ENCODE results near the gene LHFPL2. TPM values are rescaled to one million over a fixed set of nuclear protein-coding genes. Genes with fewer than 3 reads are reported as not detected.
A peak's percentile ranks its signal among the peaks of the same experiment; 100 is the strongest.

The LHFPL2 gene
- total and polyA plus RNA-seq, 4 donors = 6.5 to 49.4 (median 47.7) TPM

- no peak for TF ChIP-seq CTCF (IDR thresholded peaks at IDR 0.05; ENCODE audit: control extremely low read depth, extremely low read depth)
Measured at GRCh38 chr5:78592735-78593386, 55.7 kb downstream of the LHFPL2 start.

DNA sequence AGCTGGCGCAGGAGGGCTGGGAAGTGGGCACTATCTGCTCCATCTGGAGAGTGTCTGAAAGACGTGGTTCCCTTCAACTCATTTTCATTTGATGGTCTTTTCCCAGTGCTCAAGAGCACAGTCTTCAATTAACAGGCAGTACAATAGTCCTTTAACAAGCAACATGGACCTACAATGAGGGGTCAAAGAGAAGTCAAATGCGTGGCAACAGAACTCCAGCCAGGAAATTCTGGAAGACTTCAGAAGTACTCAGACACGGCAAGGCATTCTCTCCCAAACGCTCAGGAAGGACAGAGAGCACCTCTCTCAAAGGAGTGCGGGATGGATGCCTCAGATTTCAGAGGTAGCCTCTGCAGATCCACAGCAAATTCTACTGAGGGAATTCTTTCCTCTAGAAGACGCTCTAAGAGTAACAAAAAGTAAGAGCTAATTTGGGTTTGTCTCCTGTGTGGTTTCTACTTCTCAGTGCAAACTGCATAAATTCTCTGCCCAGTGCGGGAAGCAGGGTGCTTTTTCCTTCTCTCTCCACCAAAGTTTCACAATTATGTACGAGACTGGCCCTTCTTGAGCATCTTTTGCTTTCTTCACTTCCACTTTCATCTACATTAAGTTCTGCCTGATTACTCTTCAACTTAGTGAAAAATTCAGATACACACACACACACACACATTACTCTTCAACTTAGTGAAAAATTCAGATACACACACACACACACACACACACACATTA is 56.4 kb downstream of the LHFPL2 start:
- Histone ChIP-seq H3K36me3 (ENCODE audit: control insufficient read depth in 4 of 4, insufficient read depth in 4 of 4, low read length in 4 of 4) (no peaks in the 10 kb centered on the region), H3K27me3 (ENCODE audit: control insufficient read depth in 3 of 3, insufficient read depth in 3 of 3, low read length in 2 of 3) (no peaks in the 10 kb centered on the region), H3K9me3 (ENCODE audit: control insufficient read depth in 4 of 4, insufficient read depth in 3 of 4, low read length in 3 of 4) (no peaks in the 10 kb centered on the region), H3K4me1 (ENCODE audit: control insufficient read depth in 5 of 5, insufficient read depth in 5 of 5, low read length in 5 of 5) (peaks cover 9 to 35% (median 31%) of the 10 kb centered on the region in 5 donors), H3K4me3 (no peak overlapping the region), H3K9ac (ENCODE audit: insufficient read depth in 1 of 2, low read length in 2 of 2) (no peak overlapping the region), H3K27ac (ENCODE audit: low read depth in 1 of 2, low read length in 1 of 2) (peak overlapping the region in 1 of 2 donors; percentile 1)
- no peak for ATAC-seq (ENCODE audit: insufficient read depth, low FRiP score)
- no peak for TF ChIP-seq CTCF (IDR thresholded peaks at IDR 0.05; ENCODE audit: control extremely low read depth, extremely low read depth)
- DNase-seq = peak in 1 of 3 donors; percentile 49
- WGBS, 2 donors = 63 to 68% methylated on average over 9 of the region's 9 CpGs

More at GRCh38 chr5:78592735-78593386, 55.7 kb downstream of the LHFPL2 start:
- Histone ChIP-seq H3K4me3 (no peak overlapping the region), H3K36me3 (ENCODE audit: control insufficient read depth in 4 of 4, insufficient read depth in 4 of 4, low read length in 4 of 4) (no peaks in the 10 kb centered on the region), H3K4me1 (ENCODE audit: control insufficient read depth in 5 of 5, insufficient read depth in 5 of 5, low read length in 5 of 5) (peaks cover 9 to 32% (median 28%) of the 10 kb centered on the region in 5 donors), H3K9ac (ENCODE audit: insufficient read depth in 1 of 2, low read length in 2 of 2) (no peak overlapping the region), H3K9me3 (ENCODE audit: control insufficient read depth in 4 of 4, insufficient read depth in 3 of 4, low read length in 3 of 4) (no peaks in the 10 kb centered on the region), H3K27ac (ENCODE audit: low read depth in 1 of 2, low read length in 1 of 2) (no peak overlapping the region), H3K27me3 (ENCODE audit: control insufficient read depth in 3 of 3, insufficient read depth in 3 of 3, low read length in 2 of 3) (no peaks in the 10 kb centered on the region)
- WGBS, 2 donors = 90% methylated on average over 7 of the region's 7 CpGs
- ATAC-seq (ENCODE audit: insufficient read depth, low FRiP score) (no peak), DNase-seq (no peak)

- Histone ChIP-seq H3K4me1 (ENCODE audit: control insufficient read depth in 5 of 5, insufficient read depth in 5 of 5, low read length in 5 of 5) (peaks cover 9 to 35% (median 31%) of the 10 kb centered on the region in 5 donors), H3K27ac (ENCODE audit: low read depth in 1 of 2, low read length in 1 of 2) (no peak overlapping the region), H3K9me3 (ENCODE audit: control insufficient read depth in 4 of 4, insufficient read depth in 3 of 4, low read length in 3 of 4) (no peaks in the 10 kb centered on the region), H3K27me3 (ENCODE audit: control insufficient read depth in 3 of 3, insufficient read depth in 3 of 3, low read length in 2 of 3) (no peaks in the 10 kb centered on the region), H3K9ac (ENCODE audit: insufficient read depth in 1 of 2, low read length in 2 of 2) (no peak overlapping the region), H3K4me3 (no peak overlapping the region), H3K36me3 (ENCODE audit: control insufficient read depth in 4 of 4, insufficient read depth in 4 of 4, low read length in 4 of 4) (no peaks in the 10 kb centered on the region)
- 38 to 41% methylated on average over 6 of the region's 6 CpGs for WGBS, 2 donors
- no peak for ATAC-seq (ENCODE audit: insufficient read depth, low FRiP score)
- TF ChIP-seq CTCF (IDR thresholded peaks at IDR 0.05; ENCODE audit: control extremely low read depth, extremely low read depth) = no peak
- peak in 2 of 3 donors; percentile 49 to 59 for DNase-seq
Measured at GRCh38 chr5:78591138-78591612, 57.4 kb downstream of the LHFPL2 start.
